HG03139 (cell line): ENCODE data around the gene LOXL4.
"Not testable (repeated sequence)": the region's sequence is repeated elsewhere in the genome, so short reads cannot be mapped to it uniquely, and the experiment has no call there.

Experiments used
- ATAC-seq: cut with Tn5 transposase; IDR thresholded peaks from one replicate; pipeline ENCODE4 v1.9.1; 2021; ENCODE audit not compliant: unreplicated experiment

Gene LOXL4

DNA sequence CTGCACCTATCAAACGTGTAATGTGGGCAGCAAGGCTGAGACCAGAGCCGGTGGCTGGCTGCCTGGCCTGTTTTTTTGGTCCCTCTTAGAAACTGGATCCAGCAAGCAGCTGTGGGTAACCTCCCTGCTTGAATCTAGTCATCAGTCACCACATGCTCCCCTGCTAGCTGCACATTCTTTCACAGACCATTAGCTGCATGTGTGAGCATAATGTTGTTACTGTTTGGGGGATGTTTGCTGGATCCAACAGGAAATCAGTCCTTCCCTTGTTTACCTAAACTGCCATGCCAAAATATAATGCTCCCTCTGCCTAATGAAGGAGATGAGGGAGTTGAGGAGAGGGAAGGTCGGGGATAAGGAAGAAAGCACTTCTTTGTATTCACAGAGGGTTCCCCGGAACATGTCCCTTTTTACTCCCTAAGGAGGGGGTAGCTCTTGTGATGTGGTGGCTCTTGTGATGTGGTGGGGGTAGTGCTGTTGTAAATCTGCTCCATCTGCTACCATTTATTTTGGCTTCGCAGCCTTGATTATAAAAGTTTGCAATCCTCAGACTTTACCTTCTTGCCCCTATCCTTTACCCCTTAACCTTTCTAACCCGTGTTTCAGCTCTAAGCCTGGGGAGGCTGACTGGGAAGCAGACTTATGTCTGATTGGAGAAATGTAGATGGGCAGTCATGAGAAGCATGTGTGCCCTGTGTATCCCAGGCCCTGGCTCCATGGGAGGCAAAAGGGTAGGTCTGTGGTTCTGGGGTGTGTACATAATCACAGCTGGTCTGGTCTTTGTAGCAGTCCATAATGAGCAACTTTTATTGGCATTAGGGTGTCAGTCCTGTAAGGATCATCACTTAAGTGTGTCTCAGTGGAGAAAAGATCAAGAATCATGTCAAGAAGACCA, 20.8 kb downstream of the LOXL4 start:
- no peak for ATAC-seq

DNA sequence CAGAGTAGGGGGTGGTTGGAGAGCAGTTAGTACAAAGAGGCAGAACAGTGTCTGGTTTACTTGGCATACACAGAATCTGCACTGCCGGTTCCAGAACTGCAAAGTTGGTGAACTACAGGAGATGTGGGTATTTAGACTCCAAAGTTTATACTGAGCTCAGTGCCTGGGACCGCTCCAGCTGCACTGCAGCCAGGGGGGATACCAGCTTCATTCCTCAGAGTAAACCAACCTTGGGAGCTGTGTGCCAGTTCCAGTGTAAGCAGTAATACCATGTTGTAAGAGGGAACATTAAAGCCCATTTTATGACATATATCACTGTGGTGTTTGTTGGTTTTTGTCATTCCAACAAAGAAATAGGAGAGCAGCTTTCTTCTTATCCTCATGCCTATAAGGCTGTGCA, 23.4 kb downstream of the LOXL4 start:
- ATAC-seq = no peak

DNA sequence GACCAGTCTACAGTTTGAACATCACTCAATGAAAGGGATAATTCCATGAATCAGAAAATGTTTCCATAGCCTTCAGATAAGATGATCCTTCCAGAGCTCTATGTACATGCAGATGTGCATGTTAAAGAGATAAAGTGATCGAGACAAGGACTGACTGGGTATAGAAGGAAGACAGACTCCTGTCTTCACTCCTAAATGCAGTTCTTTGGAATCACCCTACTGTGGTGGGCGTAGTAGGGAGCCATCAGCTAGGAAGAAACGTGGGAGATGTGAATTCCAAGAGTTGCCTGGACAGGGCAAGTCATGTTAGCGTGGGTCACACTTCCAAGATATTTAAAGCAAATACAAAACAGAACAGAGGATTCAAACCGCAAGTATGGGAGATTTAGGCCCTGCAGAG, 23.9 kb downstream of the LOXL4 start:
- no peak for ATAC-seq

DNA sequence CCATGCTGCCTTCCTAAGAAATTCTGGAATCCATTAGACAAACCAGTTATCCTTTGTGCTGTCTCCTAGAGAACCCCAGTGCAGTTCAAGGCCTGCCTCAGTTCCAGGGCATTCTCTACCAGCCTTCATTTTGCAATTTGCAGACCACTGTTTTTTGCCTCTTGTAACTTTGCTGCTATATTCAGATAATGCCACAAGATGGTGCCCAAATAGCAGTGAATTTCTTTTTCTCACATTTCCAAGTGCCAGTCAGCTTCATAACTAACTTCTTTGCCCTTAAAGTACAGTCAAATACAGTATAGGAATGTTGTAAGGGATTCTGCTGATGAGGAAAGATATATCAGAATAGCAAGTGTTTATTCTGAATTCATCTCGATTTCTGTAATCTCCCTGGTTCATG, 25.2 kb downstream of the LOXL4 start:
- ATAC-seq = no peak

DNA sequence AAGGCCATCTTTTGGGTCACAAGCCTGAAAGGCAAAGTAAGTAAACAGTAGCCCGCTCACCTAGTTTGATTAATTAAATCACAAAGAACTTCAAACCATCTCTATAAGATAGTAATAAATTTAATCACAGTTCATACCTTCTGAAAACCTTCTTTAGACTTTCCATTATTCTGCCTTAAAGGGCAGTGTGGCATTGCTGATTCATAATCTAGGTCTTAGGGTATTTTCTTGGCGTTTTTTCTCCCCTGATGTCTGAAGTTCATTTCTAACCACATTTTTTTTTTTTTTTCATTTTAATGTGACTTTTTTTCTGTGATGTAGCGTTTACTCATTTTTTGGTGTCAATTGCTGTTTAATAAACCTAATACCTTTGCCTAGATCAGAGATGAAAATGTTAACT, 27.5 kb downstream of the LOXL4 start:
- no peak for ATAC-seq

DNA sequence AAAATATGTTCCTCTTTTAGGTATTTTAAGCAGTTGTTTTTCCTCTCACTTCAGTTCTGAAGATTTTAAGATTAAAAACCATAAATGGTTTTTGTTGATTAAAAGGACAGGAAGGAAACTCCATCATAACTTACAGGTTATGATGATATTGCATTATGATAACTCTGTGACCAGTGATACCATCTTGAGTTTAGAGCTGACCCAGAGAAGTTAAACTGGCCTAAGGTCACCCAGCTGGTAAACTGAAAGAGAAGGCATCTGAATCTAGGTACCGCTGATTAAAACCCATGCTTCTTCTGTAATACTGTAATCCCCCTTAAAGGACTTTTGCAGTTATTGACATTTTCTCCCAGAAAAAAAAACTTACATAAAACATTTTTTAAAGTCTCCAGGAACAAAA, 29.6 kb downstream of the LOXL4 start:
- ATAC-seq = no peak

DNA sequence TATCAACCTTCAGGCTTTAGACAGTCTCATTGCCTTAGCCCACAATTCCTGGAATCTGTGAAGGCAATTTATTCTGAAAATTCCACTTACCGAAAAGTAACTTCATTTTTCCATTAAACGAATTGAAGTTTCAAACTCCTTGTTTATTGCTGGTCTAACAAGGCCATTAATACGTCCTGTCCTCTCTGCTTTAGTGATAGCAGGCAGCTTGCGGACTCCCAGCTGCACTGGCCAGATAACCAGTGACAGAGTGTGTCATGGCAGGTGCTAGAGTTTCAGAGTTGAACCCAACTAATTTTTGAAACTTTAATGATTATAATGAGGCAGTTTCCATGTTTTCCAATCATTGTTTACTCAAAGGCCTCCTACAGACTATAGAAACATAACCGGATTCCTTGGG, 31.1 kb downstream of the LOXL4 start:
- ATAC-seq = no peak

DNA sequence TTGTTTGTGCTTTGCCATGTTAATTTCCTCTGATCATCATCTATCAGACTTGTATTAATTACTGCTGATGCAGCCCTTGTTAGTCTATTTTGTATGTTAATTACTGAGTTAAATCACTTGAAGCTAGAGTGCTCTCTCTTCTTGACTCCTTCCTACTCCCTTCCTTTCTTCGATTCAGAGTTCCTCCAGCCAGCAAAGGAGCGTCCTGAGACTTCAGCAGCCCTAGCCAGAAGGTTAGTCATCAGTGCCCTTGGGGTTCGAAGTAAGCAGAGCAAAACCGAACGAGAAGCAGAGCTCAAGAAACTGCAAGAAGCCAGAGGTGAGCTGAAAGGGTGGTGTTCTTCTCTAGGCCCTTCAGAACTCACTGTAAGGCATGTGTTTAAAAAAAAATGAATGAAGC, 32.1 kb downstream of the LOXL4 start:
- no peak for ATAC-seq

DNA sequence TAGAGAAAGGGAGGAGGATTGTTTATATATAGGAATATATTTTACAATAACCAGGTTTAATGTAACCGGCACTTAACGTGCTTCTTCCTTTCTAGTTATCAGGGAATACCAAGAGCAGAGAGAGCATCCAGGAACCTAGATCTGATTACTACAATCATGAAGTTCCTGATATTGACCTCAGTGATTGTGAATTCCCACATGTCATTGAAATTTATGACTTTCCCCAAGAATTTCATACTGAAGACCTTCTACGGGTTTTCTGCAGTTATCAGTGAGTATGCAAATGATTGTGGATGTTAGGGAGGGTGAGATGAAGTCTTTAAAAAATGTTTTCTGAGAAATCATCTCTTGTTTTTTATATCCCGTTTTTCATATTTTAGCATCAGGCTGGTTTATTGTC, 36.6 kb downstream of the LOXL4 start:
- ATAC-seq = no peak

DNA sequence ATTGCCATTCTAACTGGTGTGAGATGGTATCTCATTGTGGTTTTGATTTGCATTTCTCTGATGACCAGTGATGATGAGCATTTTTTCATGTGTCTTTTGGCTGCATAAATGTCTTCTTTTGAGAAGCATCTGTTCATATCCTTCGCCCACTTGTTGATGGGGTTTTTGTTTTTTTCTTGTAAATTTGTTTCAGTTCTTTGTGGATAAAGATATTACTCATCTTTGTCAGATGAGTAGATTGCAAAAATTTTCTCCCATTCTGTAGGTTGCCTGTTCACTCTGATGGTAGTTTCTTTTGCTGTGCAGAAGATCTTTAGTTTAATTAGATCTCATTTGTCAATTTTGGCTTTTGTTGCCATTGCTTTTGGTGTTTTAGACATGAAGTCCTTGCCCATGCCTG, 39.7 kb downstream of the LOXL4 start:
- ATAC-seq = not testable (repeated sequence)

DNA sequence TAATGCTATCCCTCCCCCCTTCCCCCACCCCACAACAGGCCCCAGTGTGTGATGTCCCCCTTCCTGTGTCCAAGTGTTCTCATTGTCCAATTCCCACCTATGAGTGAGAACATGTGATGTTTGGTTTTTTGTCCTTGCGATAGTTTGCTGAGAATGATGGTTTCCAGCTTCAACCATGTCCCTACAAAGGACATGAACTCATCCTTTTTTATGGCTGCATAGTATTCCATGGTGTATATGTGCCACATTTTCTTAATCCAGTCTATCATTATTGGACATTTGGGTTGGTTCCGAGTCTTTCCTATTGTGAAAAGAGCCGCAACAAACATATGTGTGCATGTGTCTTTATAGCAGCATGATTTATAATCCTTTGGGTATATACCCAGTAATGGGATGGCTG, 40.3 kb downstream of the LOXL4 start:
- ATAC-seq = not testable (repeated sequence)

DNA sequence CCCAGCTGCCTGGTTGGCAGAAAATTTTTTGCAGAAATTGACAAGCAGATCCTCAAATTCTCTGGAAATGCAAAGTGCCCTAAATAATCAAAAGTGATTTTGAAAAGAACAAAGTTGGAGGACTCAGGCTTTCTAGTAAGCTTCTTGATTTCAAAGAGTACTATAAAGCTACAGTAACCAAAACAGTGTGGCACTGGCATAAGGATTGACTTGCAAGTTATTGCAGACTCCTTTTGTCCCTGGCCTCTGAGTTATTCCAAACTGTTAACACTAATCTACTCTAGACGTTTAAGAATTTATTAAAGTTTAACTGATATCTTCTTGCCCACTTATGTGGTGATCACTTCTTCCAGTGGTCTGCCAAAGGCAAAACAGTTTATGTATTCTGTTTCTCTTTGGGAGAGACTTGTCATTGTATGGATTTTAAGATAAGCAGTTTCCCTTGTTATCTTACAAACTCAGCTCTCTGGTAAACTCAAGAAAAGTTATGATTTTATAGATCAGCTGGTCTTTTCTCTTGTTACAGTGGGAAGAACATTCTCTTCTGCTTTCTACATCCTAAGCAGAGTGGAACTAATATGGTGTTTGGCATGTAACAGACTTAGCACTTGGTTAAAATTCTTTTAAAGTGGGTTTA, 41.4 kb downstream of the LOXL4 start:
- no peak for ATAC-seq

DNA sequence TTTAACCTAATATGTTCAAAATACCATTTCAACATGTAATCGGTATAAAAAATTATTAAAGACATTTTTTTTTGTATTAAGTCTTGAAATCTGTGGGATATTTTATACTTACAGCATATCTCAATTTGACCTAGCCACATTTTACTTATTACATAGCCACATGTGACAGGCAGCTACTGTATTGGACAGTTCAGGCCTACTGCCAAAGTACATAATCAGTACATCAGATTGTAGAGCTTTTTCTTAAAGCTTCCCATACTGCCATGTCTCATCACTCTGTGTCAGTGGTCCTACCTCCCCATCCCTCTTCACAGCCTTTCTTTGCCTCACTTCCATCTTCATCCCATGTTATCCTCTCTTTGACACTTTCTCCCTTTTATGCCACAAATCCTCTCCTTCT, 43.0 kb downstream of the LOXL4 start:
- no peak for ATAC-seq

DNA sequence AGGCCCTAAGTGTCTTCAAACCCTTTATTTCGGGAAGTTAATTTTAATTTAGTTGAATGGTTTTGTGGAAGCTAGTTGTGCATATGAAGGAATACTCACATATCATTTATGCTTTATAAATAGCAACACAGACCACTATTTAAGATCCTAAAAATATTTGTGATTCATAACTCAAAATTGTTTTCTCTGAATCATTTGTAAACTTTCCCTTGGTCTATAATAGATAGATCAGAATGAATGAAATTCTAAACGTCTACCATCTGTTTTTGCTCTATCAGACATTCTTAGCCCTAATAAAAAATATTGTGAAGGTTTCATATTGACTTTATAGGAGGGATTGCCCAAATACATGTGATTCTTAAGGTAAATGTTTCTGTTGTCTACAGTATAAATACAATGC, 43.5 kb downstream of the LOXL4 start:
- no peak for ATAC-seq

DNA sequence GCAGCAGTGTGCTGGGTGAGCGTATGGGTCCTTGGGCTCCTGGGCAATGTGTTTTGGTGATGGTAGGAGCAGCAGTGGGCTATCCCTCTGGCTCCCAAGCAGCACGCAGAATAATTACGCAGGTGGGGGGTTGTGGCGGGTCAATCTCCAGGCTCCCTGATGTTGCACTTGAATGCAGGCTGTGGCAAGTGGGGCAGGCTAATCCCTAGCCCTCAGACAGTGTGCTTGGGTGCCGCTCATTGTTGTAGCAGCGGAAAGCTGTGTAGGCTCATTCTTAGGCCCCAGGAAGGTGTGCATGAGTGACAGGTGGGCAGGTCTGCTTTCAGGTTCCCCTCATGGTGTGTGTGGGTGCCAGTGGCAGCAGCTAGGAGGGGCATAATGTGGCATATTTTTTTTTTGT, 44.1 kb downstream of the LOXL4 start:
- ATAC-seq = no peak

DNA sequence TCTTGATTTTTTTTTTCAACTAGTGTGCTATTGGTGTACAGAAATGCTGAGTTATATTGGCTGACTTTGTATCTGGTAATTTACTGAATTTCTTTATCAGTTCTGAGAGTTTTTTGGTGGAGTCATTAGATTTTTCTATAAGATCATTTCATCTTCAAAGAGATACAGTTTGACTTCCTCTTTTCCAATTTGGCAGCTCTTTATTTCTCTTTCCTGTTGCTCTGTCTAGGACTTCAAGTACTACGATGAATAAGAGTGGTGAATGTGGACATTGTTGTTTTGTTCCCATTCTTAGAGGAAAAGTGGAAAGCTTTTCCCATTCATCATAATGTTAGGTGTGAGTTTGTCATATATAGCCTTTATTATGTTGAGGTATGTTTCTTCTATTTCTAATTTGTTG, 50.2 kb downstream of the LOXL4 start:
- ATAC-seq = no peak

DNA sequence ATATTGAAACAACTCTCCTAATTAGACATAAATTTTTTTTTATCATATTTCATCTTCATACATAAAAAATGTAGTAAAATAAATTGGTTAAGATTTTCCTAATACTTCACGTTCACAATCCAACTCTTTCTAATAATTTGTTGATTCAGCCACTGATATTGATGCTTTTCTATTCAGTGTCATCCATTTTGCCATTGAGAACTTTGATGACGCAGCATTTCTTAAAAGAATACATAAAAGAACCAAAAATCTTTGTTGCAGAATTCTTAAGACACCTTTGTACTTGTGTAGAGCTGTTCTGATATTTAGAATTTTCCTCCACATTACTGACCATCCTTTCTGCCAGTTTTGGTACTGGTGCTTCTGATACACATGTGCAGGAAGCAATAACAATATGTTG, 52.6 kb downstream of the LOXL4 start:
- no peak for ATAC-seq

DNA sequence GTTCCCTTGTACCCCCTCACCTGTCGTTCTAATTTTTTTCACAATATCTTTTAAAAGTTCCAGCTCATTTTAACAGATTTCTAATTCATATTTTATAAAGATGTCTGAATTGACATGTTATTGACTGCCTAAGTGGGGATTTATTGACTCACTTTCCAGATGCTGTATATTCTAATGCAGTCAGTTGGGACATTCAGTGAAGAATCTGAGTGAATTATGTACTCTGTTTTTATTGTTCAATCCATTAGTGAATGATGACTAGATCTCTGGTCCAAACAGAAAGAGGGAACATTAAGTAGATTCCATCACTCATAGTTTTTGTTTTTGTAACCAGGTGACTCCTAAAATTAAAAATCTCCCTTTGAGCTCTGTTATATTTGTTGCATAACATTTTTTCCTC, 54.3 kb downstream of the LOXL4 start:
- no peak for ATAC-seq

DNA sequence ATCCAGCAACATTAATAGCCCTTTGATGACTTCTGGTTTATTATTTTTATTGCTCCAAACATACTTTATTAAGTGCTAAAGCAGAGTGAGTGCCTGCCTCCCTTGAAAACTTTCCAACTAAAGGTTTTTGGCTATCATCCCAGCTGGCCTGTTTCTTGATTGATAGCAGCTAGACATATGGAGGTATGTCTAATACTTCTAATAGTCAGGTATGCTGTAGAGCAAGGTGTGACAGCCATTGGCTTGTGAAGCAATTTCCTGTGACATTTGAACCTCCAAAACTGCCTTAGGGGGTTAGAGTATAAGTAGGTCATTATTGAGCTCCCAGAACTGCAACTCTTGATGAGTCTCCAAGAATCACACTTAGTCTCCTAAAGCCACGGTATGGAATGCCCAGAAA, 55.8 kb downstream of the LOXL4 start:
- no peak for ATAC-seq

DNA sequence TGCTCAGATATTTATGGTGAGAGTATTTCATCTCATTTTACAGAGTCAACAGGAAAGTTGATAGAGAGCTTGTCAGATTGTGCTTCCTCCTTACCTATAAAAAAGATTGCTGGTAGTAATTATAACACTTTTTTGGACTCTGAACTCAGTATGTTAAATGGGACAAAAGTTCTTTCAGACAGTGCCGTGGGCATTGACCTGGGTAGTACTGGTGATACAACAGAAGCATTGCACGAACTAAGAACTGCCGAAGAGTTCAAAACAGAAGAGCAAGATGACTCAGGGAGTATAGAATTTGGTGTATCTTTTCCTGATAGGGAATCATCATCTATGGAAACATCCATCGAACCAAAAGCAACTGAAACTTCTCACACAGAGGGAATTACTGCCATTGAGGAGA, 58.6 kb downstream of the LOXL4 start:
- no peak for ATAC-seq

DNA sequence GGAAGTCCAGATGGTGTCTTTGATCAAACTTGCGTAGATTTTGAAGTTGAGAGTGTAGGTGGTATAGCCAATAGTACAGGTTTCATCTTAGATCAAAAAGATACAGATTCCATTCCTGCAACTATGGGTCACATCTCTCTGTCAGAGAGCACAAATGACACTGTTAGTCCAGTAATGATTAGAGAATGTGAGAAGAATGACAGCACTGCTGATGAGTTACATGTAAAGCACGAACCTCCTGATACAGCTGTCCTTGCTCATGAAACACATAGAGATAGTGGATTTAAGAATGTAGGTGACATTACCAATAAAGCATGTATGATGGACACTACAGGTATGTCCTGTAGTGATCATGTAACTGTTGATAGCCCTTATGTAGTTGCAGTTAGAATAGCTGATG, 59.1 kb downstream of the LOXL4 start:
- ATAC-seq = no peak

DNA sequence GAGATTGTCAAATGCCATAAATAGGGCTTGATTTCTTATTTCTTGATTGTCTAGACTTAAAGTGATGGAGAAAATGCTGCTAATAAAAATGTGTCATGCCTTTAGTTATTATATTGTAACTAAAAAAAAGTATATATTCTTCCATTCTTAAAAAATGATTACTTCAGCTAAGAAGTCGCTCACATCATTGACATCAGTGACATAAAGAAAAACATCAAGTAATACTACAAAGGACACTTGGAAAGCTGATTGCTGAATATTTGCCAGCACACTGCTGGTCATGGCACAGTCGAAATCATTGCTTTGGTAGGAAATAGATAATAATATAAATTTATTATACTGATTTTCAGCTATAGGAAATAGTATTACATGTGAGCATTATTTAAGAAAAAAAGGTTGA, 62.6 kb downstream of the LOXL4 start:
- no peak for ATAC-seq

DNA sequence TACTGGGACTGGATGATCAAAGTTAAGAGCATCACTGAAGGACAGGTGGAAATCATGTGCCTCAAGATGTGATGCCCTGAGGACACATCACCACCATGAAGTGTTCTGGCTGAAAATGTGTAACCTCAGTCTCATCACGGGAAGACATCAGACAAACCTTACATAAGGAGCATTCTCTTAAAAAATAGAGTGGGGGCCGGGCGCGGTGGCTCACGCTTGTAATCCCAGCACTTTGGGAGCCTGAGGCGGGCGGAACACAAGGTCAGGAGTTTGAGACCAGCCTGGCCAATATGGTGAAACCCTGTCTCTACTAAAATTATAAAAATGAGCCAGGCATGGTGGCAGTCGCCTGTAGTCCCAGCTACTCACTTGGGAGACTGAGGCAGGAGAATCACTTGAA, 65.6 kb downstream of the LOXL4 start:
- ATAC-seq = no peak
